ENCODE data around the gene RFK. TPM values are rescaled to one million over a fixed set of nuclear protein-coding genes. Genes with fewer than 3 reads are reported as not detected.
A peak's percentile ranks its signal among the peaks of the same experiment; 100 is the strongest.

RFK gene
- total and polyA plus RNA-seq, 9 of the 15 experiments (the other 6 are each of a cell fraction or from before 2014, with no cell fraction given) = 3.8 to 51.1 (median 14.8) TPM

- TF ChIP-seq MITF (IDR thresholded peaks at IDR 0.05) (no peak), FOXA1 (IDR thresholded peaks at IDR 0.05; ENCODE audit: borderline replicate concordance) (no peak), PBX2 (CRISPR knock-in tag; IDR thresholded peaks at IDR 0.05; ENCODE audit: low read depth) (no peak), PBX2 (tag; conservative IDR thresholded peaks at IDR 0.05; ENCODE audit: low read depth) (peak; percentile 51; the same call in 1 of the 2 replicates), L3MBTL2 (IDR thresholded peaks at IDR 0.05) (no peak), ZNF121 (CRISPR knock-in tag; conservative IDR thresholded peaks at IDR 0.05) (no peak), FOXK2 (conservative IDR thresholded peaks at IDR 0.05 in 1 of 2, IDR thresholded peaks at IDR 0.05 in 1 of 2; ENCODE audit: low read depth in 2 of 2) (no peak), ETV6 (IDR thresholded peaks at IDR 0.05; ENCODE audit: borderline replicate concordance in 1 of 2, low read depth in 2 of 2, low read length in 1 of 2) (no peak), ETV6 (CRISPR knock-in tag; IDR thresholded peaks at IDR 0.05; ENCODE audit: borderline replicate concordance) (no peak), AFF4 (CRISPR knock-in tag; IDR thresholded peaks at IDR 0.05) (no peak), MEIS2 (IDR thresholded peaks at IDR 0.05; ENCODE audit: partially characterized antibody) (peak; percentile 25), CCAR2 (IDR thresholded peaks at IDR 0.05; ENCODE audit: low read depth, low read length) (no peak), ZNF384 (IDR thresholded peaks at IDR 0.05; ENCODE audit: low read depth, low read length) (peak; percentile 60; the same call in 1 of the 2 replicates), ZNF124 (CRISPR knock-in tag; IDR thresholded peaks at IDR 0.05) (no peak), SMAD4 (CRISPR knock-in tag; conservative IDR thresholded peaks at IDR 0.05) (no peak), CXXC5 (CRISPR knock-in tag; IDR thresholded peaks at IDR 0.05) (no peak)
These were observed 32.7 kb upstream of the RFK start (continued) for GRCh38 chr9:76426807-76427419.
